SK-N-MC (cell line): ENCODE data around the gene TAF9.

Source experiments
- FOXP2 ChIP-seq: optimal IDR thresholded peaks from 2 replicates; pipeline ENCODE3; 2011; ENCODE audit warnings: mild to moderate bottlenecking, moderate library complexity; ENCODE audit not compliant: insufficient read depth; ENCODE audit errors: extremely low read length, control extremely low read depth
- POLR2AphosphoS5 ChIP-seq: IDR thresholded peaks from 2 replicates; pipeline ENCODE4 v1.6.1; 2012; ENCODE audit warnings: mild to moderate bottlenecking, low read depth, low read length, borderline replicate concordance

DNA sequence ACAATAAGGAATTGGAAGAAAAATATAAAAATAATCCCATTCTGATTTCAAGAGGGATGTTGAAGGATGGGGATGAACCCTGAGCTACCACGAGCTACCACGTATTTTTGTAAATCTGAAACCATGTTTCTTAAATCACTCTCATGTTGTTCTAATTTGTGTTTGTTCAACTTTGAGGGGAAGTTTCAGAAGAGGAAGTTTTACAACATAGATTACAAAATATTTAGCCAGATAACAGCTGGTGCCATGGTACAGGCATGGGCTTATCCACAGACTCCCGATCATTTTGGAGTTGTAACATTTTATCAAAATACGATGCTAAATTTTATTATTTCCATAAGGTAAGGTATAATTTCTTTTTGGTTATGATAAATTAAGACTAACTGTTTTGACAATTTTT, 51.9 kb downstream of the TAF9 start:
- no peak for TF ChIP-seq POLR2AphosphoS5
- TF ChIP-seq FOXP2, result no peak
